ENCODE data around the gene GNG13.
"Not testable (repeated sequence)": the region's sequence is repeated elsewhere in the genome, so short reads cannot be mapped to it uniquely, and the experiment has no call there.

GNG13 gene

DNA sequence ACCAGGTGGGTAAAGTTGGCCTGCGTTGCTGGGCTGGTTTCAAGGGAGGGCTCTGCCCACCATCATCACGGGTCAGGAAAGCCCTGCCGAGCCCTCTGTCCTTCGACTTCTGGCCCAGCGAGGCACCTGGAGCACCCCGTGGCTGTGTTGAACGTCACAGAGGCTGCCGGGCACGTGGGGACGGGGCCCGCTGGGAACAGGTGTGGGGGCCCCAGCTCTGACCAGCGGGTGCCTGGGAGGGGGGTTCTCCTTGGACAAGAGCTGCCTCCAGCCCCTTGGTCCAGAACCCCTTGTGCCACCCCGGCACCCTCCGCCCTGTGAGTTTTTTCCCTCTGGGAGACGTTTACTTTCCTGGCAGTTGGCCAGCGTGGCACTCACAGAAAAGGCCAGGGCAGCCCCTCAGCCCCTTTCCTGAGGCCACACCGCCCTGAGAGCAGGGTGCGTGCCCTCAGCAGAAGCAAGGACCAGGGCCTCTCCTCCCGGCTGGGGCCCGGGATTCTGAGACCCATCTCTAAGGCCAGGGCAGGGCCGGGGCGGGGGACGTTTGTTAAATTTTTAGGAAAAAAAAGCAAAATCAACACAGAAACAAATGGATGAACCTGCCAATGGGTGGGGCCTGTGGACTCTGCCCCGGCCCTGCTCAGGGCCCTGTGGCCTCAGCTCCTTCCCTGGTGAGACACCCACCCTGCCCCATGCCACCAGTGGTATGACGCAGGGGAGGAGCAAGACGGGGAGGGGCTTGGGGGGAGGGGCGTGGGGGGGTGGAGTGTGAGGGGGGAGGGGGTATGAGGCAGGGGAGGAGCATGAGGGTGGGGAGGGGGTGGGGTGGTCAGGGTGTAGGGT is 31.3 kb upstream of the GNG13 start:
- DNase-seq: no peak

DNA sequence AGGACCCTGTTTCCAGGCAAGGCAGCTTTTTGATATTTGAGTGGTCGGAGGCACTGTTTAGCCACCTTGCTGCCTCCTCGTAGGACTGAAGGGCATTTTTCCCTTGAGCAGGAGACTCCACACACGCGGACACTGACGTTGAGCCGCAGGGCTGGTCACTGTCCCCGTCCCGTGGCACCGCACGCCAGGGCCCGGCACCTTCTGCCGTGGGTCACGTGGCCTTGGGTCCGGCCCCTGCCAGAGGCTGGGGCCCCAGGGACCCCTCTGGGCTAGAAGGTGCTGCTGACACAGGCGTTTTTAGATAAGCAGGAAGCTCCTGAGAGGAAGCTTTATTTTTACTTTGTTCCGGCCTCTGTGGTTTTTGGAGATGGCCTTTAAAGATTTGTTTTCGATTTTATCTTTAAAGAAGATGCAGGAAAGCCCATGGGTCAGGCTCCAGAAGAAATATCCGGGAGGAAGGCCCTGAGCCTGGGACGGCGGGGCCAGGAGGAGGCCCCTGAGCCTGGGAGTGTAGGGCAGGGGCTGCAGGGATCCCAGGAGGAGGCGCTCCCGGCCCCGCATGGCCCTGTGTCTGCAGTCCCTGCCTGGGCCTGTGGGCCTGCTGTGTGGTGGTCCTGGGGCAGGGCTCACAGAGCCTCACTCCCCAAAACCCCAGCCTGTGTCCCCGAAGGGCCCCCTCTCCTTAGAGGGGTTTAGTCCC is 30.5 kb upstream of the GNG13 start:
- DNase-seq: no peak

DNA sequence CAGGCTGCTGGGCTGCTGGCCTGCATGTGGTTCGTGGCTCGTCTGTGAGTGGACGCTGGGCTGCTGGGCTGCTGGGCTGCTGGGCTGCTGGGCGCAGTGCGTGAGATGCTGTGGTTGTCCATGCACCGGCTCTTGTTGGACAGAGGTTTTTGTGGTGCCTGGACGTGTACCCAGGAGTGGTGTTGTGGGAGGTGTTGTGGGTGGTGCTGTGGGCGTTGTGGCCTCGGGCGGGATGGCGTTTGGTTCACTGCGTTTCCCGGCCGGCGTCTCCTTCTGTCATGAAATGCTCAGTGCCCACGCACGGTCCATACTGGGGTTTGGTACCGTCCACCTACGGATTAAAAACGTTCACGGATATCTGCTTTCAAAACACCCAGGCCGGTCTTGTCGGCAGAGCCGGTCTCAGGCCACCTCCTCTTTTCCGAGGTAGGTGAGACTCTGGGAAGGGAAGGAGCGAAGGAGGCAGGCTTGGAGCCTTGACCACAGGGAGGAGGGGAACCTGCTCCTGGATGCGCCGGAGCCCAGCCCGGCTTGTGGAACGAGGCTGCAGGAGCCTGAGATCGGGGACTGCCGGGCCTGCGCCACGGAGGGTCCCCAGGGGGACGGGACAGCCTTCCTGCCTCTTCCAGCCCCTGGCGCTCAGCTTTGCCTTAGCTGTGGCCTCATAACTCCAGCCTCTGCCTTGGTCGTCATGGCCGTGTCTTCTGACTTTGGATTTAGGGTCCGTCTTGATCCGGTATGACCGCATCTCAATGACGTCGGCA is 29.8 kb upstream of the GNG13 start:
- DNase-seq: no peak

DNA sequence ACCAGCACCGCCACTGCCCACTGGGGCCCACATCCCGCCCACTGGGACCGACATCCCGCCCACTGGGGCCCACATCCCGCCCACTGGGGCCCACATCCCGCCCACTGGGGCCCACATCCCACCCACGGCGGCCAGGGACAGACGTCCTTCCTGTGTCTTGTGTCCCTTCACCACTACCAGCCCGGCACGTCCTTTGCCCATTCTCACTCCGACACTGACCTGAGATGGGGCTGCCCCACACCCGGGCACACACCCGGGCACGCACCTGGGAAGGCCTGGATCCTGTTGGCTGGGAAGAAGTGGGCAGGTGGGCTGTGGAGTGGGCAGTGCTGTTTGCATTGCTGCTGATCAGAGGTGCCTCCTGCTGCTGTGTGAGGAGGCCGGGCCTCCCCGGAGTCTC is 28.4 kb upstream of the GNG13 start:
- no peak for DNase-seq

DNA sequence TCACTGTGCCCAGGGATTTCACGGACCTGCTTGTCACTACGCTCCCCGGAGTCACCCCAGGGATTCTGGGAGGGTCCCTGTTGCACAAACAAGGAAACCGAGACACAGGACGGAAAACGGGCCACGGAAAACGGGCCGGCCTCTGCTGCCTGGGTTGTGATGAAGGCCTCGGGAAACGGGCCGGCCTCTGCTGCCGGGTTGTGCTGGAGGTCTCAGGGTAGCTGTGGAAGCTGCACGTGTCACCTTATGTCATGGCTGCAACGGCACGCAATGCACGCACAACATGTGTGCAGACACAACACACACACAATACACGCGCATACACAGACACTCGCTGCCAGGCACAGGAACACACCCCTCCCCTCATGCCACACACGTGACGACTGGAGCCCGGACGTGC is 27.0 kb upstream of the GNG13 start:
- no peak for DNase-seq

DNA sequence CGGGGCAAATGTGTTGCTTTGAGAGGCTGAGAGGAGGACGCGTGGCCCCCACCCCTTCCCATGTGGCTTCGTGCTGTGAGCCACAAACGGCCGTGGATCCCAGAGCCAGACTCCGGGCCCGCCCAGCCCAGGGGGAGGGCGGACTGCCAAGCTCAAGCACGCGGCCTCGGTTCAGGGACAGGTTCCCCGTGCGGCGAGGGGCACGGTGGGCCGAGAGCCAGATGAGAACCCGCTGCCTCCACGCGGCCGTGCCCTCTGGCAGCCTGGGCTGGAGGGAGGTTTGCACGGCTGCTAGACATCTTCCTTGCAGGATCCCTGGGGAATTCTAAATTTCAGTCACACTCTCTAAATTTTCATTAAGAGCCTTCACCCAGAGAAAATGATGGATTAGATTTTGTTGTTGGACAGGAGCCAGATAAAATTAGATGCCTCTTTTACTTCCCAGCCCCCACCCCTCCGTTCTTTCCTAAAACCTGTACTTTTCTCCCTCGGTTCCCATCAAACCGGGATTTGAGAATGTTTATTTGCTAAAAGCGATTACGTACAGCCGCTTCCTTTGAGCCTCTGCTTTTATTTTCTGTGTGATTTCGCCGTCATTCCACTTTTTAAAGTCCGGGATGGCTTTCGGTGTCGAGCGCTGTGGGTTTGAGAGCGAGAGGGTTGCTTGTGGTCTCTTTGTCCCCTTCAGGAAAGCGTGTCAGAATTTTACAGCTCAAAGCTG is 25.0 kb upstream of the GNG13 start:
- DNase-seq: no peak

DNA sequence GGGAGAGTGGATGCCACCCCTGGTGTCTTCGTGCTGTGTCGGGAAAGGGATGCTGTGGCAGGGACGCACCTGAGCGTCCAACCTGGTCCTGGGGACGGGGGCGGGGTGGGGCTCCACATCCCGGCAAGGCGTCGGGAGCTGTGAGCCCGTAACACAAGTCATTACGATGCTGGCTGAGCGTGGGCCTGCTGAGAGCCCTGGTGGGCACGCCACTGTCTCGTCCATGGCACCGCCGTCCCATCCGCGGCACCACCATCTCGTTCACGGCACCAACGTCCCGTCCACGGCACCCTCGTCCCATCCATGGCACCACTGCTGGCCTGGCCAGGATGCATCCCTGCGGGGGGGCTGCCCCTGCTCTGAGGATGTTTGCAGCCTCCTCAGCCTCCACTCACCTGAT is 24.1 kb upstream of the GNG13 start:
- no peak for DNase-seq

DNA sequence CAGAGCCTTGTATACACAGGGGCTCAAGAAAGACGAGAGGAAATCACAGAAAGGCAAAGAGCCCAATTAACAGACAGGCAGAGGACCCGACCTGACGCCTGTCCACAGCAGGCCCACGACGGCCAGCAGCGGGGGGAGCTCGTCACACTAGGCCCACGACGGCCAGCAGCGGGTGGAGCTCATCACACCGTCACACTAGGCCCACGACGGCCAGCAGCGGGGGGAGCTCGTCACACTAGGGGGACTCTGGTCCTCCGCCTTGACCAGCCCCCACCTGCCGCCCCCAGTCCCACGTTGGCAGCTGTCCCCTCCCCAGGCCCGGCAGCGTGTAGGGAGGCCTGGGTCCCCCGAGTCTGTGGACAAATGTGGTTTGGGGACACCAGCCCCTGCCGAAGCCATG is 23.7 kb upstream of the GNG13 start:
- no peak for DNase-seq

DNA sequence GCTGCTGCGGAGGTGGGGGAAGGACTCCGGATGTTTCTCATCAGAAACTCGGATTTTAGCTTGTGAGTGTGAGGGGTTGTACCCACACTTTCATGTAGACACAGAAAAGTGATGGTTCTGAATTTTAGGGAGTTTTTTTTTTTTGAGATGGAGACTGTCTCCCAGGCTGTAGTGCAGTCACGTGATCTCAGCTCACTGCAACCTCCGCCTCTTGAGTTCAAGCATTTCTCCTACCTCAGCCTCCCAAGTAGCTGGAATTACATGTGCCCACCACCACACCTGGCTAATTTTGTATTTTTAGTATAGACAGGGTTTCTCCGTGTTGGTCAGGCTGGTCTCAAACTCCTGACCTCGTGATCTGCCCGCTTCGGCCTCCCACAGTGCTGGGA is 22.4 kb upstream of the GNG13 start:
- no peak for DNase-seq

DNA sequence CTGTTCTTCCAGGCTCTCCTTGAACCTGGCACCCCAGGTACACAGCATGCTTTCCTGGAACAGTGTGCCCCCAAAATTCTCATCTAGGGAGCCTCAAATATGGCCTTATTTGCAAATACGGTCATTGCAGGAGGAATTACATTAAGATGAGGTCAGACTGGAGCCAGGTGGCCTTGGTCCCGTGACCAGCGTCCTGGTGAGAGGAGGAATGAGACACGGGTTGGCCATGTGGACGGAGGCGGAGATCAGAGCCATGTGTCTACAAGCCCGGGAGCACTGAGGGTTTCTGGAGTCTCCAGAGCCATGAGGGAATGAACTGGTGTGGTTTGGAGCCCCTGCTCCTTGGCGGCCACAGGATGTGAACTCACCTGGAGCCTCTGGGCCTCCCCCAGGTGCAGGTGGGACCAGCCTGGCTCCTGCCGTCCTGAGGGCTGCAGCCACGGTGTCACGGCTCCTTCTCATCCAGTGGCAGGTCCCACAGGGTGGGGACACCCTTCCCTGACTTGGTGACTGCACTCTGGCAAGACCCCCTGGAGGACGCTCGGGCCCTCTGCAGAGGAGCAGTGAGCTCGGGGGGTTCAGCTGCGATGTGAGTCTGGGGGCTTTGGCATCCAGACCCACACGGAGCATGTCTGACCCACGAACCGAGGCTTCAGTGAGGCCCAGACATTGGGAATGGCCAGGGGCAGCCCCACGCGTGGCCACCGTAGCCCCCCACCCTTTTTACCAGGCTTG is 21.8 kb upstream of the GNG13 start:
- no peak for DNase-seq

DNA sequence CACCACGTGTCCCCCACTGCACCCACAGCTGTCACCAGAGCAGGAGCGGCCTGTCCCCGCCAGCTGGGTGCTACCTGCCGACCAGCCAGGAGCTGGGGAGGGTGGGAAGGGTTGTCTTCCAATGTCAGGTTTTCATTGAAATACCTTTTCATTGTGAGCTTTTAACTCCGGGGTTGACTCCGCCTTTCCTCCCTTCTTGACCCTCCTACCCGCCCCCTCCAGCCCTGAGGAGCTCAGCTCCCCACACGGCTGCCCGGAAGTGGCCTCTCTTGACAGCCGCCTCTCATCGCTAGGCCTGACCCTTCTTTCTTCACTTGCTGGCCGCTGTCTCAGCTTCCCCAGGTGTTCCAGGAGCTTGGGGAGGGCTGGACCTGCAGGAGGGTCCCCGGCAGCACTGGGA is 21.2 kb upstream of the GNG13 start:
- DNase-seq: no peak

DNA sequence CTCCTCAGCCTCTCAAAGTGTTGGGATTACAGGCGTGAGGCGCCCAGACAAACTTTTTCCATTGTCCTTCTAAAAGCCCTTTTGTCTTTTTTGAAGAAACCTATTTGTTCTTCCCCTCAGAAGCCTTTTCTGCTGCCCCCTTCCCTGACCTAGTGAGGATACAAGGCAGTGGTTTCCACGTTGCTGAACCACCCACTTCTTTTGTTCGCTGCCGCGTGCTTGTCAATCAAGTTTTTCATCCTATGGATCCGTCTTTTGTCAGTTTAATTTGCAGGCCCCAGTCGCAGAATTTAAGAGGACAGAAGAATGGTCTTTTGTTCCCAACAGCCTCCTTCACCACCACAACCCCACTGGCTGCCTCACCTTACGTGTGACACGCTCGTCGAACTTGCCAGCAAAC is 20.2 kb upstream of the GNG13 start:
- no peak for DNase-seq

DNA sequence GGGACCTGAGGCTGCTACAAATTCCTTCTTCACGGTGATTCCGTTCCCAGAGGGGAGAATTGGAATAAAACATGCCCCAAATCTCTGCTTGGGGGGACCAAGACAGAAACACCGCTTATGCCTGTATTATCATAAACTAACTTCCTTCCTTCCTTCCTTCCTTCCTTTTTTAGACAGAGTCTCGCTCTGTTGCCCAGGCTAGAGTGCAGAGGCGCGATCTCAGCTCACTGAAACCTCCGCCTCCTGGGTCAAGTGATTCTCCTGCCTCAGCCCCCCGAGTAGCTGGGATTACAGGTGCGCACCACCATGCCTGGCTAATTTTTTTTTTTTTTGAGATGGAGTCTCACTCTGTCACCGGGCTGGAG is 19.5 kb upstream of the GNG13 start:
- DNase-seq: not testable (repeated sequence)

DNA sequence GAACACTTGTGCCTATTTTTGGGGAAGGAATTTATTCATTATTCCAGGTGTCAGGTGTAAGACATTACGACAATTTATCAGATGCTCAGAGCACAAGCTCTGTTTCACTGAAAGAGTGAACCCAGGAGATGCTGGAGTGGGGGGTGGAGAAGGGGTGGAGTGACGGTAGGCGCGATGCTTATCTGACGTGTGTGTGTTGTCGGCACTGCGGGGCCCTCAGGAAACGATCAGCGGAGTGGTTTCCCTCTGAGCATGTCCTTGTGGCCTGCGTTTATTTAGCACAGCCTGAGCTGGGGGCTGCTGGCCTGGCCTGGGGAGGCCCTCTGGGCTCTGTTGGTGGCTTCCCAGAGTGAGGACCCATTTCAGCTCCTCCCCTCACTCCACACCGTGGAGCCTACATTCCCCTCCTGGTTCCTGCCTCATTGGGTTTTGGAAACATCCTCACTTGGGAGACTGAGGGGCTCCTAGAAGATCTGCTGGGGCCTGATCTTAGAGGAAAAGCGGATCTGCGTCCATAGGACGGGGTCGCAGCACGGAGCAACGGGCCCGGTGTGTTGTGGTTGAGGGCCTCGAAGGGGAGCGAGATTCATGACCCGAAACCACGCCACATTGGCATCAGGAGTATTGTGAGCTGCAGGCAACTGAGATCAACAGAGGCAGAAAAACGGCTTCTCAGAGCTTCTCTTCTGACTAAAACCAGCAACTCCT is 19.0 kb upstream of the GNG13 start:
- no peak for DNase-seq

DNA sequence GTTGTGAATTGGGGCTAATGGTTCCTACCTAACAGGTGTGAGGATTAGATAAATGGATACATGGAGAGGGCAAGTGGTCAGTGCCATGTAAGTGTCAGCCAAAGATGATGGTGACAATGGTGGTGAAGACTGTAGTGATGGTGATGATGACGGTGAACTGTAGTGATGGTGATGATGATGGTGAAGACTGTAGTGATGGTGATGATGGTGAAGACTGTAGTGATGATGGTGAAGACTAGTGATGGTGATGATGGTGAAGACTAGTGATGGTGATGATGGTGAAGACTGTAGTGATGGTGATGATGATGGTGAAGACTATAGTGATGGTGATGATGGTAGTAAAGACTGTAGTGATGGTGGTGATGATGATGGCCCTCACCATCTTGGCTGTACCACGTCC is 18.1 kb upstream of the GNG13 start:
- DNase-seq: no peak

DNA sequence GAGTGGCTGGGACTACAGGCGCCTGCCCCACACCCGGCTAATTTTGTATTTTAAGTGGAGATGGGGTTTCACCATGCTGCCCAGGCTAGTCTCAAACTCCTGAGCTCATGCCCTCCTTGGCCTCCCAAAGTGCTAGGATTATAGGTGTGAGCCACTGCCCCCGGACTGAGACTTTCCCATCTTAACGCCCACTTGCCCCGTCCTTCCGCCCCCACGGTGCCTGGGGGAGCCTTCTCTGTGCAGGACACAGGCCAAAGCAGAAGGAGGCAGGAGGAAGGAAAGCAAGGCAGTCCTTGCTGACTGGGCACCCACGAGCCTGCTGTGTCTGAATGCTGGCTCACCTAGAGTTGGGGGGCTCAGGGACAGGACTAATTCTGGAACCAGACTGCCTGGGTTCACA is 17.6 kb upstream of the GNG13 start:
- no peak for DNase-seq

DNA sequence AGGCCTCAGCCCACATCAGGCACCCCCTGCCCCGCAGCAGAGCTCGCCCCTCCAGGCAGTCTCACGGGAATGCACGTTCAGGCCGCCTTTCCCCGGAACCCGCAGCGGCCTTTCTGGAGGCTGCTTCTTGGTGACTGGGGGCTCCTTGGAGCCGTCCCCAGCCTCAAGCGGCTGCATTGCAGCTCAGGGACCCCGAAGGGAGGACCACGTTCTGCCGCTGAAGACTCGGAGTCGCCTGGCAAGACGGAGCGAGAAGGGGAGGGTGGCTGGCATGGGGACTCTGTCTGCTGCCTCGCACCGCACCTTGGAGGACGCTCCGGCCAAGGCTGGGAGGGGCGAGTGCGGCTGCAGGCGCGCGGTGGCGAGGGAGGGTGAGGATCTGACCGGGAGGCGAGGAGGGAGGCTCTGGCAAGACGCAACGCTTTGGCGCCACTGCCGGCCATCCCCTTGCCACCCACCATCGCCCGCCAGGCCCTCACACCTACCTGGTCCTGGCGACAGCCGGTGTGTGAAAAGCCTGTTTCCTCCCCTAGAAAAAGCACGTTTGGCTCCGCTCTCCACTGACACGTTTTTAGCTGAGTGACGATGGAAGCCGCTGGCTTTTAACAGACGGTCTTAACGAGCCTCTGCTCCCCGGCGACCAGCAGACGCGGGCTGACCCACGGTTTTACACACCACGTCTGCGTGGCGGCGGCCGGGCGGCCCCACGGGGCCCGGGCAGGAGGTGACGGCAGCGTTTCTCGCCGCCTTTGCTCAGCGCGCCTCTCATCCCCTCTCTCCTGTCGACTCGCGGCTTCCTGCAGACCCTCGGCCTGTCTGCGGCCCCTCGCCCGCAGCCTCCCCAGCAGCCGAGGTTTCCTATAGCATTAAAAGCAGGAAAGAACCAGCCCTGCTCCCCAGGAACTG is 16.7 kb upstream of the GNG13 start:
- no peak for DNase-seq

DNA sequence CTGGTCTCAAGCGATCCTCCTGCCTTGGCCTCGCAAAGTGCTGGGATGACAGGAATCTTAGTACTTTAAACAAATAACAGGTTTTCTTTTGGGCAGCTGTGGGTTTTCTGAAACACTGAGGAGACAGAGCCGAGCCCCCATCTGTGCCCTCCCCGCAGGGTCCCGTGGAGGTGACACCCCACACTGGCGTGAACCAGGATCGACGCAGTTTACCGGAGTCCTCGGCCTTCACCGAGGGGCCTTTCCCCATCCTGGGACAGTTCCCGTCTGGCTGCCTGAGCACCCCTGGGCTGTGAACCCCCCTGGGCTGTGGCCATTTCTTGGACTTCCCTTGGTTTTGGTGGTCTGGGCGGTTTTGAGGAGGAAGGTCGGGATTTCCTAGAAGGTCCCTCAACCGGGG is 15.3 kb upstream of the GNG13 start:
- DNase-seq: no peak

DNA sequence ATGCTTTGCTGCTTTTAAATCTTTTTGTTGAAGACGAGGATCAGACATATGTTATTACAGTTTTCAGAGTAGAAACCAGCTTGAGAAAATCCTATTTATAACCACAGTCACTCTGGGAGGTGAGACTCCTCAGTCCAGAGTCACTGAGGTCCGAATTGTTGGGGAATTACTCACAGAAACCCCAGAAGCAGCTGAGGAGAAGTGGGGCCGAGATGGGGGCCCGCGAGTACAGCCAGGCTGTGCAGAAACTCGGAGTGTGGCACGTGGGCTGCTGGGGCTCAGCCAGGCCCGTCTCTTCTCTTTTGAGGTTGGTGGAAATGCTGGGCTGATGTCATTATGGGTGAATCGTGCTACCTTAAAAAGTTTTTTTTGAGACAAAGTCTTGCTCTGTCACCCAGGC is 14.4 kb upstream of the GNG13 start:
- DNase-seq: no peak

DNA sequence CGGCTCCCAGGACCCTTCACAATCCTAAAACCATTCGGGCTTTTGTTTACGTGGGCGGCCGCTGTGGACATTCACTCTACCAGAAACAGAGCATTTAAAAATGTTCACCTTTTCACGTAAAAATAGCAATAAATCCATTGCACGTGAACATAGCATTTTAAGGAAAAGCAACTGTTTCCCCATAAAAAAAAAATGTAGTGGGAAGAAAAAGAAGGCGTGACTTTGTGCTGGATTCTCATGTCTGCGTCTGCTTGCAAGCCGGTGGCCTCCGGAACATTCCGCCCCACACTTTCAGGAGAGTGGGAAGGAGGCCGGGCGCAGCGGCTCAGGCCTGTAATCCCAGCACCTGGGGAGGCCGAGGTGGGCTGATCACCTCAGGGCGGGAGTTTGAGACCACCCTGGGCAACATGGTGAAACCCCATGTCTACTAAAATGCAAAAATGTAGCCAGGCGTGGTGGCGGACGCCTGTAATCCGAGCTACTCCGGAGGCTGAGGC is 13.4 kb upstream of the GNG13 start:
- no peak for DNase-seq
